Gastroesophageal sphincter (tissue), 3 donors: ENCODE results near the gene EIF4EBP2.

Source experiments
- CTCF ChIP-seq, 4 experiments: fragments of 200-600 bp in 2 of 4; fragments of 450-650 bp in 2 of 4; sonication (generic) in 1 of 4; IDR thresholded peaks; one replicate each; pipeline ENCODE4 v1.5.1; 2017 to 2019; ENCODE audit warnings: antibody characterized with exemption in 4 of 4, mild to moderate bottlenecking in 2 of 4, moderate library complexity in 2 of 4
- EP300 ChIP-seq: sonication (generic); formaldehyde crosslinking; IDR thresholded peaks from one replicate; pipeline ENCODE4 v1.6.1; 2017; ENCODE audit warnings: antibody characterized with exemption, mild to moderate bottlenecking
- POLR2A ChIP-seq, 2 donors: fragments of 450-650 bp; IDR thresholded peaks; one replicate each; pipeline ENCODE4 v1.6.1; 2017; ENCODE audit warnings: antibody characterized with exemption in 2 of 2, mild to moderate bottlenecking in 2 of 2, moderate library complexity in 1 of 2
- POLR2AphosphoS5 ChIP-seq: sonication (generic); formaldehyde crosslinking; IDR thresholded peaks from one replicate; pipeline ENCODE4 v1.6.1; 2017; ENCODE audit warnings: antibody characterized with exemption

- peak in 1 of 4 experiments; percentile 12 for TF ChIP-seq CTCF (IDR thresholded peaks at IDR 0.05)
- peak; percentile 51 to 60 for TF ChIP-seq POLR2A (IDR thresholded peaks at IDR 0.05)
- TF ChIP-seq POLR2AphosphoS5, result peak; percentile 90
- TF ChIP-seq EP300, result no peak
Measured at GRCh38 chr10:70405037-70405824, 1.3 kb downstream of the EIF4EBP2 start.
